ENCODE data around the gene DLK1.

DLK1 gene

DNA sequence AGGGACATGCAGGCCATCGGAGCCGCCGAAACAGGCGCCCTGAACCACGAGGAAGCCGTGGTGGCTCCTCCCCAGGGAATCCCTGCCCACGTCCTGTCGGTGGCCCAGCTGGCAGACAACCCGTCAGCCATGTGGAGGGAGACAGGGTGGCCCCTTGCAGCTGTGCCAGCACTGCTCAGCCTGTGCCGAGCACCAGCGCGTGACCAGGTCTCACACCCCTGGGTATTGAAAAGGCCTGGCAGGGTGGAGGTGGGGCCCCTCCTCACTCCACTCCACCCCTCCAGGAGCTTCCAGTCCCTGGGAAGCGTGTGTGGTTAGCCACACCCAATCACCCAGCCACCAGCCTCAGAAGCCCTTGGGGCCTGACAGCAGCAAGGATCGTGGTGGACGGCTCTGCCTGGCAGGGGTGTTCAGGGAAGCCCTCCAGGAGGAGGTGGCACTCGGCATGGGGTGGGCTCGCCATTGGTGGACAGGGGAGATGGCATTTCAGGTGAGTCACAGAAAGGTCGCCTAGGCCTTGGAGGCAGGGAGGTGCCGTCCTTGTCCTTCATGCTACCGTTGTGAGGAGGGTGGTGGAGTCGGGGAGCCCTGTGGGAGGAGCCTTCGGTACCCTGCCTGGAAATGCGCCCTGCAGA lies 12.3 kb upstream of the DLK1 start:
- DNase-seq (ENCODE audit: low spot score) (no peak), FAIRE-seq (no peak)

GRCh38 chr14:100715332-100715731 lies 11.4 kb upstream of the DLK1 start:
- DNase-seq (ENCODE audit: low spot score) (no peak), FAIRE-seq (no peak)

DNA sequence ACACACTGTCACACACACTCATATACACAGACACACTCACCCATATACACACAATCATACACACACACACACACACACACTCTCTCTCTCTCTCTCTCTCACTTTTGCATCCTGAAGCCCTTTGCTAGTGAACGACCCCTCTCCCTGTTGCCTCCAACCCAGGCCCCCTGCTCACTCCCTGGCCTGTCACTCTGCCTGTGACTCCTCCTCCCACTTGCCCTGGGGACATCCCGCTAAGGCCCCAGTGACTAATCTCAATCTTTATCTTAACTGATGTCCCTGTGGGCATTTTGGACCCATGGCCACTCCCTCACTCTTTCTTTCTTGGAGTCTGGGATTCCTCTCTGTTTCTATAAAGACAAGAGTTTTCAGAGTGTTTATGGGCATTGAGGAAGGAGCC lies 10.9 kb upstream of the DLK1 start:
- FAIRE-seq, result no peak

GRCh38 chr14:100717386-100717785 lies 9.3 kb upstream of the DLK1 start:
- no peak for FAIRE-seq
- no peak for DNase-seq (ENCODE audit: low spot score)

More for the DNA sequence above, 10.9 kb upstream of the DLK1 start:
- no peak for DNase-seq (ENCODE audit: low spot score)

DNA sequence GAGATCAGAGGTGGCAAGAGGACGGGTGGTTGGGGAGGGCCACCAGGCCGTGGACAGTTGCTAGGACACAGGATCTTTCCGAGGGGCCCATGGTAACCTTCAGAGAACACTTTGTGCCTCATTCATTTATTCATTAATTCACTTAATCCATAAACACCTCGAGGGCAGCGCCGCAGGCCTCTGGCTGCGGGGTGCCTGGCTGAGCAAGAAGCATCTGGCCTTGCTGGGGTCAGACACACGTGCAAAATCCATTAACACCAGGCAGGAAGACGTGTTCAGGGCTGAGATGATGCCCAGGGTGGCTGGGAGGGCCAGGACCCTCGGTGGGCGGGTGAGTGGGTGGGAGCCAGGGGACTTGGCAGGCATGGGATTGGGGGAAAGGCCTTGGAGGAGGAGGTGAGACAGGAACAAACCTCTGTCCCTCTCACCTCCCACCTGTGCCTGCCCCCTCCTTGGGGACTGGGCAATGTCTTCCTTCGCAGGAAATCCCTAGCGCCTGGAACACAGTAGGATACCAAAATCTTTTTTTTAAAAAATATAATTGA lies 6.6 kb upstream of the DLK1 start:
- FAIRE-seq (no peak), DNase-seq (ENCODE audit: low spot score) (no peak)

- FAIRE-seq (no peak), DNase-seq (ENCODE audit: low spot score) (no peak)
These were observed 5.1 kb upstream of the DLK1 start for GRCh38 chr14:100721568-100721967.

- no peak for FAIRE-seq
These were observed 4.3 kb upstream of the DLK1 start for GRCh38 chr14:100722367-100722766.

DNA sequence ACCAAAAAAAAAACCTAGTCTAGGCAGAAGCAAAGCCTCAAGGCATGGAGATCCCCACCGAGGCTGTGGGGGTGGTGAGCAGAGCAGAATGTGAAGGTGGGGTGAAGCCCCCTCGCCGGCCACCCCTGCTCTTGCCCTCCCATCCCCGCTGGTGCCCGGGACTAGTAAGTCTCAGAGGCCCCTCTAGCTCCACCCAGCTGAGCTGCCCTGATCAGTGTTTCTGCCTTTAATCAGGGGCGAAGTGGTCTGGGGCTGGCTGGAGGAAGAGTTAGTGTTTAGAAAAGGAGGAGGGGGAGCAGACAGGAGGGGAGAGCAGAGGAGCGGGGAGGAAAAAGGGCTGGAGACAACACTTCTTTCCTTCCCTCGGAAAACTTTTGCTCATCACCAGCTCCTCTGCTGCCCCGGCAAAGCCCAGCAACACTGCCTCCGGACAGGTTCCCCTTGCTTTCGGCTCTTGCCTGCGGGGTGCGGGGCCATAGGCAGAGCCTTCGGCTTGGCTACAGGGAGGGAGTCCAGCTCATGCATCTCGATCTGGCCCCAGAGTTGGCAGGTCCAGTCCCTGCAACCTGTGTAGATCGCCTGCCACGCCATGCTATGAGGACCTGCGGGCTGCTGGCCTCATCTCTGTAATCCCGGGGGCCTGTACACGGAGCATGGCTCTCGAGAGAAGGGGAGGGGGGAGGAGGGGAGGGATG lies 3.4 kb upstream of the DLK1 start:
- FAIRE-seq (no peak), DNase-seq (ENCODE audit: low spot score) (no peak)

More at GRCh38 chr14:100722367-100722766, 4.3 kb upstream of the DLK1 start:
- no peak for DNase-seq (ENCODE audit: low spot score)

DNA sequence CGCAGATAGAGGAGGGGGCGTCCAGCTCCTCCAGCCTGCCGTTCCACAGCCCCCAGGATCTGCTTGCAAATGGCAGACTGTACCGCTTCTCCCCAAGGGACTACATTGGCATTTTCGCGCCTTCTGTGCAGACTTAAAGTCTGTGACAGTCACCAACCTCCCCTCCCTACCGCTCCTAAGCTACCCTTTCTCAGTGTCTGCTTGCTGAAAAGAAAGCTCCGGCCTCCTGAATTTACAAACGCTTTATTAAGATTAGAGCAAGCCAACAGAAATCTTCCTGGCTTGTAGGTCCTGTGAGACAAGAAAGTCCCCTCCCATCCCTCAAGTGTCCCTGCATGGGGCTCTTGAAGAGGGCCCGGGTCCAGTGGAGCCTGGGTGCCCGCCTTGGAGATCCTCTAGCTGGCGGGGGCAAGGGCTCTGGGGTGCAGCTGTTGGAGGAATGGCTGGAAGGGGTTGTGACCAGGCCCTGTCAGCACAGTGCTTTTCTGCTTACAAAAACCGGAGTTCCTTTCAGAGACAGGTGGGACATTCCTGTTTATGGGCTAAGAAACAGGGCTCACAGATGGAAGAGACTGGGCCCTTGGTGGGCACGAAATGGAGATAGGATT lies 2.8 kb upstream of the DLK1 start:
- no peak for FAIRE-seq

GRCh38 chr14:100724536-100724935 lies 2.2 kb upstream of the DLK1 start:
- DNase-seq (ENCODE audit: low spot score) (no peak), FAIRE-seq (no peak)

More for the DNA sequence above, 2.8 kb upstream of the DLK1 start:
- no peak for DNase-seq (ENCODE audit: low spot score)

DNA sequence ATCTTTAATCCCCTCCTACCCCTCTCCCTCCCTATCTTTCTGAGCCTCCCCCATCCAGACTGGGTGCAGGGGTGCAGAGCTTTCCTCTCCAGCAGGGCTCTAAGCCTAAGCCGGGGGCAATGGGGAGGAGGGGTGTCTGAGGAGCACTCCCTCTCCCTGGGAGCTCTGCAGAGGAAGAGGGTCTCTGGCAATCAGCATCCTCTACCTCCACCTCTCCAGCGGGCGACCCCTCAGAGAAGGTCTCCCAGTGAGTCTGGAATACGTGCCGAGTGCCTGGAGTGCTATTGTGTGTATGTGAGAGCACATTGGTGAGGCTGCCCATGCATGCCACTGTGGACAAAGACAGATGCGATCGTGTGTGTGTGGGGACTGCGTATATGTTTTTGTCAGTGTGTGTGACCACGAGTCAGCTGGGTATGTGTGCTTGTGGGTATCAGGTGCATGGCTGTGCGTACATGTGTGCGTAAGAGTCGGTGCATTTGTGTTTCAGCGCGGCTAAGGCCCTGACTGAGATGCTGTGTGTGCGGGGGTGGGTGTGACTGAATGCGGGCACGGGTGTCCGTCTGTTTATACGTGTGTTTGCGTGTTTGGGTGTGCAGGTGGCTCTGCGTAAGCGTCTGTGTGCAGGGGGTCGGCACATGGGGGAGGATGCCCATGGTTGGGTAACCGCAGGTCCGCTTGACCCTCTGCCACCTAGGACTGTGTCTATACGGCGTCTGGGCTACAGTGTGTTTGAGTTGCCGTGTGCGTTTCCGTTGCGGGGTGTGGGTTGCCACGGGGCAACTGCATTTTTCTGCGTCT lies 905 bp upstream of the DLK1 start:
- DNase-seq (ENCODE audit: low spot score) (no peak), FAIRE-seq (no peak)

- FAIRE-seq (no peak), DNase-seq (ENCODE audit: low spot score) (no peak)
These were observed 587 bp downstream of the DLK1 start for GRCh38 chr14:100727086-100727872.

DNA sequence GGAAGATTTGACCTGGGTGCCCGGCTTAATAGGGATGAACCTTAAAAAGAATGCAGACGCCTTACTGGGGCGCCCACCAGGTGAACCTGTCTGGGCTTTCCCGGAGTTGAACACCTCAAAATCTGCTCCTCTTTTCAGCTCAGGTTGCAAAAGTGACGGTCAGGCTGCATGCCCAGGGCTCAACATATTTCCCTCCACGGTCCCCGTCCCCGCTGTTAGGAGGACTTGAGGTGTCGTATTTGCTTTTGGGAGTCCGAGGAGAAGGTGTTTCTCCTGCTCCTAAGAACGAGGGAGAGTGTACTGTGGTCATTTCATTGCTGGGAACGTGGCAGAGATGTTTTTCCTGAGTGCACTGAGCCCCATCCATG lies 1.2 kb downstream of the DLK1 start:
- DNase-seq (ENCODE audit: low spot score) (no peak), FAIRE-seq (no peak)

DNA sequence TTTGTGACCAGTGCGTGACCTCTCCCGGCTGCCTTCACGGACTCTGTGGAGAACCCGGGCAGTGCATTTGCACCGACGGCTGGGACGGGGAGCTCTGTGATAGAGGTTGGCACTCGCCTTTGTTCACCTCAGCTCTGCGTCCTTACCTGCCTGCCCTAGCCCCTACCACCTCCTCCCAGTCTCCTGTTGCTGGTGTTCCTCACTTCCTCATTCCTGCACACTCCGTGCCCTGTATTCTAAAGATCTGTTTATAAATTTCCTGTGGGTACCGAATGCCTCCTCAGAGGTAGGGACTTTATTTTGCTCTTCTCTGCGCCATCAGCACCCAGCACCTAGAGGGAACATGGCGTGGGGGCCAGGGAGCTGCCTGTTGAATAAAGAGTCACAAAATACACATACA lies 2.3 kb downstream of the DLK1 start:
- no peak for DNase-seq (ENCODE audit: low spot score)
- FAIRE-seq, result no peak

GRCh38 chr14:100729982-100730381 lies 3.3 kb downstream of the DLK1 start:
- FAIRE-seq, result no peak

GRCh38 chr14:100730581-100730980 lies 3.9 kb downstream of the DLK1 start:
- DNase-seq (ENCODE audit: low spot score), result no peak
- no peak for FAIRE-seq

More at GRCh38 chr14:100729982-100730381, 3.3 kb downstream of the DLK1 start:
- no peak for DNase-seq (ENCODE audit: low spot score)

DNA sequence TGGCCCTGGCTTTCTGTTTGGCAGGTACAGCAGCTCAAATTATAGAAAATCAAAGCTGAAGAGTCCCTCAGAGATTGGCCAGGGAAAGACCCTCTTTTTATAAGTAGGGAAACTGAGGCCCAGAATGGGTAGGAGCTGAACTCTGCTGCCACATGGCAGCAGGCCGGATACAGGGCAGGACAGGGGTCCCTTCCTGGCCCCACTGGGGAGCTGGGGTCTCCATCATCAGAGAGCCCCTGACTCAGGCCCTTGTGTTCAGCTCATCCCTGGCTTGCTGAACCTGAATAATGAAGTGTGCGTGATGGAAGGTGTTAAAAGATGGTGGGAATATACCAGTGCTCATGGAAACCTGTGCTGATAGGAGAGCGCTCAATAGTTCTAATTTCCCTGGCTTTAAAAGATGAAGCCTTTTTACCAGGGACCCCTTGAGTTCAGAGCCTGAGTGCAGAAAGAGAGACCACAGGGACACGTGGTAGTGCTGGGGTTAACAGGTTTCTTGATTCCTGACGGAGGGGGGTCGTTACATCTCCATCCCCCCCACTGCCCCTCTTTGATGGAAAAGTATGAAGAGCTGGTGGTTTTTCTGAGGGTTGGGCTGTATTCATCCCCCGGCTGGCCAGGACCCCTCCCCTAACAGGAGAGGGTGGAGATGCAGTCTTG lies 4.4 kb downstream of the DLK1 start:
- DNase-seq (ENCODE audit: low spot score) (no peak), FAIRE-seq (no peak)

DNA sequence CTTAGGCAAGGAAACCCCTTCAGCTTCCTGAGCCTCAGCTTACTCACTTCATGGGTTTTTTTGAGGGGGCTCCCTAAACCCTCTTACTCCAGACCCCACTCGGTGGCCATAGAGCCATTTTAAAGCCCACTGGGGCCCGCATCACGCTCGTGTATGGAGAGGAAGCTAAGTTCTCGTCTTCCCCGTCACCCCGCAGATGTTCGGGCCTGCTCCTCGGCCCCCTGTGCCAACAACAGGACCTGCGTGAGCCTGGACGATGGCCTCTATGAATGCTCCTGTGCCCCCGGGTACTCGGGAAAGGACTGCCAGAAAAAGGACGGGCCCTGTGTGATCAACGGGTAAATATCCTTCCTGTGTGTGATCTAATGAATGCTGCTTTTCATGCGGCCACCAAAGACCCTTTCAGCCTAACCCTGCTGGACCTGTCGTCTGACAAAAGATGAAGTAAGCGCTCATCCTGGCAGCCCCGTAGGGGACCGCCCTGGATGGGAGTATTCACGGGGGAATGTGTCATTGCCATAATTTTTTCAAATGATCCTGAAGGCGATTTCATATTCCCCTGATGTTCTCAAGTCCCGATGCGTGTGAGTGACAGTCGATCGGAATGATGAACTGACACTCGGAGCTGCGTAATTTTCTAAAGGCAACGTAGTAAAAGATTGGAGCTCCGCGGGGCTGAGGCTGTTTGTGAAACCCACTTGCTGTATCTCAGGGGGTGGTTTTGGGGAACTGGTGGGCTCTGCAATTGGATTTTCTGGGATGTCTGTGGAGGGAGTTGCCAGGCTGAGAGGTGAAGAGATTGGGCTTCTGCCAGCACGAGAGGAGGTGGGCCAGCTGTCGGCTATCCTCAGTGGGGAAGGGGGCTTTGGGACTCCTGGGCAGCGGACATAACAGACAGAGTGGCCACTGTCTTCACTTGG lies 5.4 kb downstream of the DLK1 start:
- no peak for FAIRE-seq
- DNase-seq (ENCODE audit: low spot score), result no peak

DNA sequence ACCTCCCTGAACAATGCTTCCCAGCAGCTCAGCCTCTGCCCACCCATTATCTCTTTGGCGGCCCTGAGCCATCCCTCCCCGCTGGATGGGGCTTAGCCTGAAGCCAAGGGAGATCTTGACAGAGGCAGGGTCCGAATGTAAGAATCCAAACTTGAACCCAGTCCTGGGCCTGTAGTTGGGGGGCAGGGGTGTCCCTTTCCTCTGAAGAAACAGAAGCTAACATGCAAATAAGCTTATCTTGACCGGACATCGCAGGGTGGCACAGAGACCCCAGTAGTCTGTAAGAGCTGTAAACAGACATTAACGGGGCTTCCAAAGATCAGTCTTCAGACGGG lies 6.0 kb downstream of the DLK1 start:
- DNase-seq (ENCODE audit: low spot score) (no peak), FAIRE-seq (no peak)

Measured in urothelium cell line (cell line).